ENCODE data around the gene OXER1. TPM values are rescaled to one million over a fixed set of nuclear protein-coding genes. Genes with fewer than 3 reads are reported as not detected.

The OXER1 gene
- total and polyA plus RNA-seq, 2 of the 13 experiments (the other 11 are each of a cell fraction or from before 2014, with no cell fraction given) = 8.0 to 9.0 TPM

- TF ChIP-seq DMTF1 (CRISPR knock-in tag; IDR thresholded peaks at IDR 0.05) (no peak), ZNF558 (CRISPR knock-in tag; IDR thresholded peaks at IDR 0.05; ENCODE audit: borderline replicate concordance) (no peak), ZNF10 (CRISPR knock-in tag; IDR thresholded peaks at IDR 0.05; ENCODE audit: borderline replicate concordance, low read depth) (no peak), RFX5 (IDR thresholded peaks at IDR 0.05; ENCODE audit: low read depth, low read length) (0 out of 2 replicates have a peak, but pooled peaks have one; percentile 6), SNAPC5 (CRISPR knock-in tag; IDR thresholded peaks at IDR 0.05; ENCODE audit: borderline replicate concordance) (no peak), ZNF101 (CRISPR knock-in tag; IDR thresholded peaks at IDR 0.05; ENCODE audit: borderline replicate concordance, low read depth) (no peak), PATZ1 (CRISPR knock-in tag; IDR thresholded peaks at IDR 0.05) (peak; percentile 94), PCBP1 (IDR thresholded peaks at IDR 0.05; ENCODE audit: borderline replicate concordance, low read depth, low read length) (no peak), ZNF317 (CRISPR knock-in tag; IDR thresholded peaks at IDR 0.05) (no peak), TAF1 (CRISPR knock-in tag; IDR thresholded peaks at IDR 0.05) (no peak)
Measured at GRCh38 chr2:42809819-42810120, 45.8 kb upstream of the OXER1 start (continued).
